NT2/D1 (cell line): Measurements from ENCODE around the gene RAB3A.

Source experiments
- SUZ12 ChIP-seq: IDR thresholded peaks from 2 replicates; pipeline ENCODE4 v1.6.1; 2011; ENCODE audit not compliant: insufficient read length, insufficient read depth; ENCODE audit errors: extremely low read depth
- YY1 ChIP-seq: IDR thresholded peaks from 2 replicates; pipeline ENCODE4 v1.6.1; 2011; ENCODE audit not compliant: insufficient read length, insufficient read depth
- ZNF274 ChIP-seq: IDR thresholded peaks from 2 replicates; pipeline ENCODE4 v1.6.1; 2011; ENCODE audit warnings: mild to moderate bottlenecking, low read depth, low read length

DNA sequence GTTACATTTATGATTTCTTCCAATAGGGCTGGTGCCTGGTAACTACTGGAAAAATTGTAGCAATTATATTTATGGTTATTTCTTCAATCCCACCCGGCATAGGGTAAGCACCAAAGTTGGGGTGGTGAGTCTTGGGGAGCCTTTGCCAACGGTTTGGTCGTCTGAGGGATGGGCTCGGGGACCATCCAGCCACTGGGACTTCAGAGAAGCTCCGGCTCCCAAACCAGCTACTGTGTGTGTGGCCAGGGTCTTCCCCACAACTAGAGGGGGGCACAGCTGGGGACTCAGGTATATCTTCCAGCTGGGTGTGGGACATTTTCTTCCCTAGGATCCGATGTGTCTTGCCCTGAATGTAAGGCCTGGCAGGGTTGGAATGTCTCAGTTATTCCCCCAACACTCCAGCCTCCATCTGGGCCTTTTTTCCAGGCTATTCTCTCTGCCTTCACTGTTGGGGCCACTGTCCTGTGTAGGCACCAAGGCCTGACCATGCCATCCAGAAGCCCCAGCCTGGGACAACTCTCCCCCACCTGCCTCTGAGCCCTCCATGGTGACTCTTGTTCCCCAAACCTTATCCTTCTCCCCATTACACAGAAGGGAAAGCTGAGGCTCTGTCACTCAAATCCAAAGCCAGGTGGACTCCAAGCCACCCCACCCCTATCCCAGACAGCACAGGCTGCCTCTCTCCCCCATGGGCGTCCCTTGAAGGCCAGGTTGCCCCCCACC, 31.4 kb downstream of the RAB3A start:
- TF ChIP-seq YY1 = no peak
- TF ChIP-seq ZNF274 = no peak
- TF ChIP-seq SUZ12 = no peak
